Left lobe of liver (tissue), 2 donors: ENCODE measurements around the gene ARHGEF16. TPM values are rescaled to one million over a fixed set of nuclear protein-coding genes. Genes with fewer than 3 reads are reported as not detected.

ENCODE experiments used
- ATAC-seq: fragments of 200-7000 bp; cut with Tn5 transposase; one replicate; pipeline ENCODE4 v1.9.1; 2020; ENCODE audit warnings: mild to moderate bottlenecking, moderate library complexity
- DNase-seq: peaks from one replicate; pipeline ENCODE4 v3.0.0-alpha.2; 2020; ENCODE audit warnings: low spot score
- total RNA-seq: library from RNA; stranded (reverse); gene quantifications from one replicate; pipeline ENCODE4 v1.2.1, GENCODE V29; 2021
- donor health status: DM: no; HTN: no; CAD: no; lungs with moderate emphysema.
- donor health status: DM: no; HTN: yes; CAD: no.

The ARHGEF16 gene
- total RNA-seq, 1 donor from 2014 or later = 8.1 TPM

- ATAC-seq = no peak
- no peak for DNase-seq
Observed at GRCh38 chr1:3477241-3477995, 23.0 kb downstream of the ARHGEF16 start.

GRCh38 chr1:3478187-3478586 is 23.7 kb downstream of the ARHGEF16 start:
- ATAC-seq (no peak), DNase-seq (no peak)

GRCh38 chr1:3479511-3480368 is 25.3 kb downstream of the ARHGEF16 start:
- DNase-seq (no peak), ATAC-seq (peak; percentile 44)

- peak; percentile 88 for ATAC-seq
- DNase-seq = peak; percentile 82
Observed at GRCh38 chr1:3480369-3480719, 25.9 kb downstream of the ARHGEF16 start.

GRCh38 chr1:3481046-3481445 is 26.6 kb downstream of the ARHGEF16 start:
- ATAC-seq (no peak), DNase-seq (no peak)

GRCh38 chr1:3481836-3482375 is 27.4 kb downstream of the ARHGEF16 start:
- ATAC-seq = no peak
- DNase-seq = no peak

GRCh38 chr1:3482378-3482849 is 27.9 kb downstream of the ARHGEF16 start:
- ATAC-seq = no peak

GRCh38 chr1:3483380-3483779 is 28.9 kb downstream of the ARHGEF16 start:
- DNase-seq (no peak), ATAC-seq (no peak)

More at GRCh38 chr1:3482378-3482849, 27.9 kb downstream of the ARHGEF16 start:
- DNase-seq = no peak

GRCh38 chr1:3483801-3484444 is 29.5 kb downstream of the ARHGEF16 start:
- ATAC-seq = peak; percentile 67

GRCh38 chr1:3485016-3485415 is 30.6 kb downstream of the ARHGEF16 start:
- no peak for DNase-seq
- ATAC-seq = no peak

More at GRCh38 chr1:3483801-3484444, 29.5 kb downstream of the ARHGEF16 start:
- peak; percentile 65 for DNase-seq

GRCh38 chr1:3488432-3488831 is 34.0 kb downstream of the ARHGEF16 start:
- ATAC-seq (no peak), DNase-seq (no peak)

- DNase-seq (no peak), ATAC-seq (no peak)
Observed at GRCh38 chr1:3490046-3490745, 35.7 kb downstream of the ARHGEF16 start.

- DNase-seq (peak; percentile 75), ATAC-seq (peak; percentile 96)
Observed at GRCh38 chr1:3491291-3492246, 37.1 kb downstream of the ARHGEF16 start.

GRCh38 chr1:3492545-3493246 is 38.2 kb downstream of the ARHGEF16 start:
- DNase-seq (no peak), ATAC-seq (no peak)

GRCh38 chr1:3494321-3495308 is 40.1 kb downstream of the ARHGEF16 start:
- DNase-seq (no peak), ATAC-seq (no peak)

GRCh38 chr1:3495776-3496745 is 41.6 kb downstream of the ARHGEF16 start:
- DNase-seq (no peak), ATAC-seq (no peak)
